ENCODE measurements around the gene MRPL51. TPM values are rescaled to one million over a fixed set of nuclear protein-coding genes. Genes with fewer than 3 reads are reported as not detected.

The MRPL51 gene
- polyA plus RNA-seq, 1 donor (not counting 4 experiments of a cell fraction or from before 2014, with no cell fraction given): 184 TPM

DNA sequence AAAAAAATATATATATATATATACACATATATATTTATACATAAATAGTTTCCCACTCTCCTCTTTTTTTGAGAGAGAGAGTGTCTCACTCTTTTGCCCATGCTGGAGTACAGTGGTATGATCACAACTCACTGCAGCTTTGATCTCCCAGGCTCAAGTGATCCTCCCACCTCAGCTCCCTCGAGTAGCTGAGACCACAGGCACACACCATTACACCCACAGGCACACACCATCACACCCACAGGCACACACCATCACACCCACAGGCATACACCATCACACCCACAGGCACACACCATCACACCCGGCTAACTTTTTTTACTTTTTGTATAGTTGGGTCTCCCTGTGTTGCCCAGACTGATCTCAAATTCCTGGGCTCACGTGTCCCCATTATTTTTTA is 27.1 kb upstream of the MRPL51 start:
- Histone ChIP-seq H3K9me3 (ENCODE audit: control insufficient read depth, low read depth, low read length) (no peaks in the 10 kb centered on the region), H3K36me3 (ENCODE audit: control insufficient read depth in 2 of 2, extremely low read depth in 1 of 2, insufficient read depth in 2 of 2, low read length in 2 of 2) (peaks cover 25 to 65% of the 10 kb centered on the region in 2 experiments), H3K79me2 (ENCODE audit: control insufficient read depth, insufficient read depth, low read length) (no peaks in the 10 kb centered on the region), H3K9me1 (ENCODE audit: control insufficient read depth, extremely low read depth, insufficient read depth, low read length) (no peaks in the 10 kb centered on the region), H2AFZ (ENCODE audit: control insufficient read depth, low read length) (no peak overlapping the region), H3K4me2 (ENCODE audit: control insufficient read depth, extremely low read depth, insufficient read depth, low read depth, low read length) (no peak overlapping the region), H3K4me1 (ENCODE audit: control insufficient read depth, extremely low read depth, insufficient read depth, low read length) (no peaks in the 10 kb centered on the region), H4K20me1 (ENCODE audit: control insufficient read depth, extremely low read depth, insufficient read depth, low read length) (no peaks in the 10 kb centered on the region), H3K27ac (ENCODE audit: control insufficient read depth, insufficient read depth, low read length) (no peak overlapping the region), H3K4me3 (ENCODE audit: control insufficient read depth in 2 of 3, extremely low read depth in 1 of 3, insufficient read depth in 2 of 3, low read depth in 1 of 3, low read length in 3 of 3) (no peak overlapping the region), H3K9ac (ENCODE audit: control insufficient read depth, extremely low read depth, insufficient read depth, low read length) (no peak overlapping the region), H3K27me3 (ENCODE audit: control insufficient read depth, extremely low read depth, insufficient read depth, low read length) (no peaks in the 10 kb centered on the region)
- DNase-seq (ENCODE audit: low read depth, low spot score): no peak
- dilution Hi-C loops (cut with MboI; ENCODE audit: extremely low pct_ligation_motif_present, low sequenced_read_pairs): no loop called here
- TF ChIP-seq, protein P1, sequence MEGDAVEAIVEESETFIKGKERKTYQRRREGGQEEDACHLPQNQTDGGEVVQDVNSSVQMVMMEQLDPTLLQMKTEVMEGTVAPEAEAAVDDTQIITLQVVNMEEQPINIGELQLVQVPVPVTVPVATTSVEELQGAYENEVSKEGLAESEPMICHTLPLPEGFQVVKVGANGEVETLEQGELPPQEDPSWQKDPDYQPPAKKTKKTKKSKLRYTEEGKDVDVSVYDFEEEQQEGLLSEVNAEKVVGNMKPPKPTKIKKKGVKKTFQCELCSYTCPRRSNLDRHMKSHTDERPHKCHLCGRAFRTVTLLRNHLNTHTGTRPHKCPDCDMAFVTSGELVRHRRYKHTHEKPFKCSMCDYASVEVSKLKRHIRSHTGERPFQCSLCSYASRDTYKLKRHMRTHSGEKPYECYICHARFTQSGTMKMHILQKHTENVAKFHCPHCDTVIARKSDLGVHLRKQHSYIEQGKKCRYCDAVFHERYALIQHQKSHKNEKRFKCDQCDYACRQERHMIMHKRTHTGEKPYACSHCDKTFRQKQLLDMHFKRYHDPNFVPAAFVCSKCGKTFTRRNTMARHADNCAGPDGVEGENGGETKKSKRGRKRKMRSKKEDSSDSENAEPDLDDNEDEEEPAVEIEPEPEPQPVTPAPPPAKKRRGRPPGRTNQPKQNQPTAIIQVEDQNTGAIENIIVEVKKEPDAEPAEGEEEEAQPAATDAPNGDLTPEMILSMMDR (optimal IDR thresholded peaks at IDR 0.05 in 1 of 3, IDR thresholded peaks at IDR 0.05 in 1 of 3, conservative IDR thresholded peaks at IDR 0.05 in 1 of 3; ENCODE audit: extremely low read depth in 1 of 3, insufficient read depth in 2 of 3, low read length in 3 of 3): no peak
- TF ChIP-seq EZH2 (IDR thresholded peaks at IDR 0.05; ENCODE audit: low read length): no peak
- FAIRE-seq: no peak

DNA sequence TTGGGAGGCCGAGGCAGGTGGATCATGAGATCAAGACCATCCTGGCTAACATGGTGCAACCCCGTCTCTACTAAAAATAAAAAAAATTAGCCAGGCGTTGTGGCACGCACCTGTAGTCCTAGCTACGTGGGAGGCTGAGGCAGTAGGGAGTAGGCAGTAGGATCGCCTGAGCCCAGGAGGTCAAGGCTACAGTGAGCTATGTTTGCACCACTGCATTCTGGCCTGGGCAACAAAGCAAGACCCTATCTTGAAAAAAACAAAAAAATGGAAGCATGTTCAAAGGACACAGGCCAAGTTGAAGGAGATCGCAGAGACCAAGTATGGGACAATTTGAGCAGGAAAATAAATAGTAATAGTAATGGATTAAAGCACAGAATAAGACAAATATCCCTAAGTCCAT is 15.0 kb upstream of the MRPL51 start:
- FAIRE-seq (no peak), DNase-seq (ENCODE audit: low read depth, low spot score) (no peak)
- Histone ChIP-seq H2AFZ (ENCODE audit: control insufficient read depth, low read length) (no peak overlapping the region), H3K36me3 (ENCODE audit: control insufficient read depth in 2 of 2, extremely low read depth in 1 of 2, insufficient read depth in 2 of 2, low read length in 2 of 2) (peaks cover 9 to 24% of the 10 kb centered on the region in 2 experiments), H3K9me3 (ENCODE audit: control insufficient read depth, low read depth, low read length) (no peaks in the 10 kb centered on the region), H3K4me2 (ENCODE audit: control insufficient read depth, extremely low read depth, insufficient read depth, low read depth, low read length) (peak overlapping the region; percentile 71), H3K9ac (ENCODE audit: control insufficient read depth, extremely low read depth, insufficient read depth, low read length) (no peak overlapping the region), H3K4me3 (ENCODE audit: control insufficient read depth in 2 of 3, extremely low read depth in 1 of 3, insufficient read depth in 2 of 3, low read depth in 1 of 3, low read length in 3 of 3) (no peak overlapping the region), H3K27me3 (ENCODE audit: control insufficient read depth, extremely low read depth, insufficient read depth, low read length) (no peaks in the 10 kb centered on the region), H3K4me1 (ENCODE audit: control insufficient read depth, extremely low read depth, insufficient read depth, low read length) (peaks cover 10% of the 10 kb centered on the region), H3K9me1 (ENCODE audit: control insufficient read depth, extremely low read depth, insufficient read depth, low read length) (no peaks in the 10 kb centered on the region), H4K20me1 (ENCODE audit: control insufficient read depth, extremely low read depth, insufficient read depth, low read length) (no peaks in the 10 kb centered on the region), H3K27ac (ENCODE audit: control insufficient read depth, insufficient read depth, low read length) (peak overlapping the region; percentile 30), H3K79me2 (ENCODE audit: control insufficient read depth, insufficient read depth, low read length) (peaks cover 24% of the 10 kb centered on the region)
- dilution Hi-C loops (cut with MboI; ENCODE audit: extremely low pct_ligation_motif_present, low sequenced_read_pairs): no loop called here
- TF ChIP-seq, protein P1 (optimal IDR thresholded peaks at IDR 0.05 in 1 of 3, IDR thresholded peaks at IDR 0.05 in 1 of 3, conservative IDR thresholded peaks at IDR 0.05 in 1 of 3; ENCODE audit: extremely low read depth in 1 of 3, insufficient read depth in 2 of 3, low read length in 3 of 3): no peak
- TF ChIP-seq EZH2 (IDR thresholded peaks at IDR 0.05; ENCODE audit: low read length): no peak

Data from keratinocyte (primary cell).